Measurements from ENCODE around the gene ELF2.
"Not testable (repeated sequence)": the region's sequence is repeated elsewhere in the genome, so short reads cannot be mapped to it uniquely, and the experiment has no call there.

ELF2 gene

DNA sequence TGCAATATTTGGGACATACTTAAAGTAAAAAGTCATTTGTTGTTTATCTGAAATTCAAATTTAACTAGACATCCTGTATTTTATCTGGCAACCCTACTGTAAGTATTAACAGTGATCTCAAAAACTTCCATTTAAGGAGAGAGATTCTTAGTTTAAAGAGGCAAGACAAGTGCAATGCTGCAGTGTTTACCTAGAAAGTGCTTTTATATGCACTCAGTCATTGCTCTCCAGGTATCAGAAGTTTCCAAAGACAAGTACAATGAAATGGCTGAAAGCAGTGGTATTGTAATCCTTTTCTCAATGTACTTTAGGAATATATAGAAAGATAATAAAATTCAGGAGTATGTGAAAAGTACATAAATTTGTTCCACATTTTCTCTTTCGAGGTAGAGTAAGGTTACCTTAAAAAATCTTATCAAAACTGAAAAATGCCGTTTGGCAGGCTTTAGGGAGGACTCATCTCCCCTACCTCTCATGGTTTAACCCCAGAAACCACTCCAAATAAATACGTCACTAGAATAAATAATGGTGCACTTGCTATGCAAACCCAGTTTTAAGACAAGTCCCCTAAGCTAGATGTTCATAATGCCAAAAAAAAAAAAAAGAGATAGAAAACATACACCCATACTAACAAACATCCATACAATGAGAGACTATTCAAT is 45.7 kb downstream of the ELF2 start:
- in situ Hi-C loops (cut with MboI; ENCODE audit: low pct_unique_long_range_greater_than_20kb, low sequenced_read_pairs, unreplicated experiment) = no loop called here

DNA sequence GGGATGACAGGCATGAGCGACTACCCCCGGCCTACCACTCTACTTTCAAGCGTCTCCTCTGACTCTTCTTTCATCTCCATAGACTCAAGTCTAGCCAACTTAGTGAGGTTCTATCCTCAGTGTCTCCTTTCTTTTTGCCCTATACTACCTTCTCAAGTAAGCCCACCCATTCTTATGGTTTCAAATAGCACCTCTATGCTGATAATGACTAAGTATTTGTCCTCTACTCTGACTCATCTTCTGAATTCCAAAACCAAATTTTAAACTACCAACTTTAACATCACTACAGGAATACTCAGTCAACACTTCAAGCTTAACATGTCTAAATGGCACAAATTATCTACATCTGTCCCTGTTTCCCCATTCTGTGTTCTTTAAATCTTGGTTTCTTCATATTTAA is 47.8 kb downstream of the ELF2 start:
- DNase-seq (ENCODE audit: low spot score) = no peak
- TF ChIP-seq, protein P1, sequence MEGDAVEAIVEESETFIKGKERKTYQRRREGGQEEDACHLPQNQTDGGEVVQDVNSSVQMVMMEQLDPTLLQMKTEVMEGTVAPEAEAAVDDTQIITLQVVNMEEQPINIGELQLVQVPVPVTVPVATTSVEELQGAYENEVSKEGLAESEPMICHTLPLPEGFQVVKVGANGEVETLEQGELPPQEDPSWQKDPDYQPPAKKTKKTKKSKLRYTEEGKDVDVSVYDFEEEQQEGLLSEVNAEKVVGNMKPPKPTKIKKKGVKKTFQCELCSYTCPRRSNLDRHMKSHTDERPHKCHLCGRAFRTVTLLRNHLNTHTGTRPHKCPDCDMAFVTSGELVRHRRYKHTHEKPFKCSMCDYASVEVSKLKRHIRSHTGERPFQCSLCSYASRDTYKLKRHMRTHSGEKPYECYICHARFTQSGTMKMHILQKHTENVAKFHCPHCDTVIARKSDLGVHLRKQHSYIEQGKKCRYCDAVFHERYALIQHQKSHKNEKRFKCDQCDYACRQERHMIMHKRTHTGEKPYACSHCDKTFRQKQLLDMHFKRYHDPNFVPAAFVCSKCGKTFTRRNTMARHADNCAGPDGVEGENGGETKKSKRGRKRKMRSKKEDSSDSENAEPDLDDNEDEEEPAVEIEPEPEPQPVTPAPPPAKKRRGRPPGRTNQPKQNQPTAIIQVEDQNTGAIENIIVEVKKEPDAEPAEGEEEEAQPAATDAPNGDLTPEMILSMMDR (IDR thresholded peaks at IDR 0.05; ENCODE audit: extremely low read depth, insufficient read depth, missing control alignments) = no peak
- in situ Hi-C loops (cut with MboI; ENCODE audit: low pct_unique_long_range_greater_than_20kb, low sequenced_read_pairs, unreplicated experiment) = no loop called here

More for the DNA sequence above, 45.7 kb downstream of the ELF2 start:
- TF ChIP-seq, protein P1 (IDR thresholded peaks at IDR 0.05; ENCODE audit: extremely low read depth, insufficient read depth, missing control alignments) = no peak
- DNase-seq (ENCODE audit: low spot score) = no peak

GRCh38 chr4:139126898-139127297 is 50.1 kb downstream of the ELF2 start:
- in situ Hi-C loops (cut with MboI; ENCODE audit: low pct_unique_long_range_greater_than_20kb, low sequenced_read_pairs, unreplicated experiment) = no loop called here
- TF ChIP-seq, protein P1 (IDR thresholded peaks at IDR 0.05; ENCODE audit: extremely low read depth, insufficient read depth, missing control alignments) = no peak
- DNase-seq (ENCODE audit: low spot score) = no peak

DNA sequence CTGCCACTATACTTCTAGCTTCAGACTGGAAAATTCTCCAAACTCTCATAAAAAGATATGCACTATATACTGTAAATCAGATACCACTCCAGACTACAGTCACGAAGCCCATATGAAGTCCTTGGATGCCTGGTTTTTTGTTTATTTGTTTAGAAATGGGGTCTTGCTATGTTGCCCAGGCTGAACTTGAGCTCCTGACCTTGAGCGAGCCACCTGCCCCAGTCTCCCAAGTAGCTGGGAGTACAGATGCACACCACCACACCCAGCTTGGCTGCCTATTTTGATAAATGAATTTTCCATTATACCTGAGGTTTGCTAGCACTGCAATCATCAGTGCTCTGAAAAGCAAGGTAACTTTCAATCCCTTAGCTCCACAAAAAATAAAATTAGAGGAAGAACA is 53.1 kb downstream of the ELF2 start:
- TF ChIP-seq, protein P1 (IDR thresholded peaks at IDR 0.05; ENCODE audit: extremely low read depth, insufficient read depth, missing control alignments) = no peak
- DNase-seq (ENCODE audit: low spot score) = no peak
- in situ Hi-C loops (cut with MboI; ENCODE audit: low pct_unique_long_range_greater_than_20kb, low sequenced_read_pairs, unreplicated experiment) = no loop called here

GRCh38 chr4:139118365-139118764 is 58.7 kb downstream of the ELF2 start:
- in situ Hi-C loops (cut with MboI; ENCODE audit: low pct_unique_long_range_greater_than_20kb, low sequenced_read_pairs, unreplicated experiment) = no loop called here
- TF ChIP-seq, protein P1 (IDR thresholded peaks at IDR 0.05; ENCODE audit: extremely low read depth, insufficient read depth, missing control alignments) = no peak
- no peak for DNase-seq (ENCODE audit: low spot score)

DNA sequence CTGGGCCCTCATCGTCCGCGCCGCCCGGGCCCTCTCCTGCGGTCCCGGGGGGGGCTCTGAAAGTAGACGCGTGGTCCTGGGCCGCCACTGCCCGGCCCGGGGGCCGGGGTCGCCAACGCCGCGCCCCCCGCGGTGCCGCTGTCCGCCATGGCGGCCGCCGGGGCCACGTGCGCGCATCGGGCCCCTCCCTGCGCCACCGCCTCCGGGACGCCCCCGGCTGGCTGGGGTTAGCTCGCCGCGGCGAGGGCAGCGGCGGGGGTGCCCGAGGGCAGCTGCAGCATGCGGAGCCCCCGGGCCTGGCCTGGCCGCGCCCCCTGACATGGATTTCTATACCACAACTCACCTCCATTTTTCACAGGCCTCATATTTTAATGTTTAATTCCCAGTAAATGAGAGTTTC is 61.8 kb downstream of the ELF2 start:
- no peak for DNase-seq (ENCODE audit: low spot score)
- in situ Hi-C loops (cut with MboI; ENCODE audit: low pct_unique_long_range_greater_than_20kb, low sequenced_read_pairs, unreplicated experiment) = no loop called here
- TF ChIP-seq, protein P1 (IDR thresholded peaks at IDR 0.05; ENCODE audit: extremely low read depth, insufficient read depth, missing control alignments) = no peak

- DNase-seq (ENCODE audit: low spot score); in situ Hi-C loops (cut with MboI; ENCODE audit: low pct_unique_long_range_greater_than_20kb, low sequenced_read_pairs, unreplicated experiment): not testable (repeated sequence)
Observed at GRCh38 chr4:139114795-139115194, 62.2 kb downstream of the ELF2 start.
